ENCODE results near the gene HNMT. TPM values are rescaled to one million over a fixed set of nuclear protein-coding genes. Genes with fewer than 3 reads are reported as not detected.

Gene HNMT
- total RNA-seq, 2 donors from 2014 or later = 19.0 to 32.6 TPM

DNA sequence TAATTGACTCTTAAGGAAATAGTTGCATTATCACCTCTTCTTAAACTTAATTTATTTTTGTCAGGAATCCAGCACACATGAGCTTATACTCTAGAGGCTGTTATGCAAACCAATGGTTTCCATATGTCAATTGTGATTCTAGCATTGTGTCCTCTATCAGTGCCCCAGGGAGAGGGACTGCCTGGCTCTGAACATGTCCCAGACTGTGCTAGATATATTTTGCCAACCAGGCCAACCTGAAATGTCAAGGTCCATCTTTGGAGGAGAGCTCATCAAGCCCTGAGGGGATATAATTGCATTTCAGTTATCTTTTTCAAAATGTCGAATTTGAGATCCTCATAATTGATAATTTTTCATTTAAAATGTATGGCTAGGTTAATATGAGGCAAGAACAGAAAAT, 34.2 kb downstream of the HNMT start:
- ATAC-seq (no peak), DNase-seq (no peak)
- intact Hi-C loops (cut with DNase I) = no loop called here

DNA sequence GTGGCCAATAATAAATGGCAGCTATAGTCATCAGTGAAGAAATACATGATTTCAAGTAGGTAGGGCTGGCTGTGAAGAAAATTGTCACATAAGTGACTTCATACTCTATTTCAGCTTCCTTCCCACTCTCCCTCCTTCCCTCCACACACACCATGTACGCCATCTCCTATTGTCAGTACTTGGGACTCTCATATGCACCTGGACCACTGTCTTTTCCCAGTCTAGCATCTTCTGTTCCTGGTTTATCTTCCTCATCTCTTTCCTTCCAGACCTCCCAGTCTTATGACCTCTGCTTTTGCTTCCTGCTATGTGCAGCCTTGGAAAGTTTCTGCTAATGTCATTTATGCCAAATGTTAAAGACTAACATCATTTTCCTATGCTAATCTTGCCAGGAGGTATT, 35.0 kb downstream of the HNMT start:
- DNase-seq (no peak), ATAC-seq (no peak)
- intact Hi-C loops (cut with DNase I) = no loop called here

DNA sequence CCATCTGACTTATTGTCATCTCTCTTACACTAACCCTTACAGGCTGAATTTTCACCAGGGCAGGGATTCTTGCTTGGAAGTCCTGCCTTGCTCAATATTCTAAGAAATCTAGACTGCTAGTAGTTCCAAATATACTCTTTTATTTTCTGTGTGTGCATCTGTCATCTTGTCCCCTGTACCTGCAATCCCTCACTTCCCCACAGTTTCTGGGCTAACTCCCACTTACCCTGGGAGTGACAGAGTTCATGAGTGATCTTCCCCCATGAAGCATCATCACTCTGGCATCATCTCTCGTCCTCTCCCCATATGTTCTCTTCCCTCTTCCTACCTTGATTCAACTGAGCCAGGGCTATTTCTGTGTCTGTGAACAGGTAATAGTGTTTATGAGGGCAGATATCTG, 35.7 kb downstream of the HNMT start:
- intact Hi-C loops (cut with DNase I) = no loop called here
- no peak for DNase-seq

DNA sequence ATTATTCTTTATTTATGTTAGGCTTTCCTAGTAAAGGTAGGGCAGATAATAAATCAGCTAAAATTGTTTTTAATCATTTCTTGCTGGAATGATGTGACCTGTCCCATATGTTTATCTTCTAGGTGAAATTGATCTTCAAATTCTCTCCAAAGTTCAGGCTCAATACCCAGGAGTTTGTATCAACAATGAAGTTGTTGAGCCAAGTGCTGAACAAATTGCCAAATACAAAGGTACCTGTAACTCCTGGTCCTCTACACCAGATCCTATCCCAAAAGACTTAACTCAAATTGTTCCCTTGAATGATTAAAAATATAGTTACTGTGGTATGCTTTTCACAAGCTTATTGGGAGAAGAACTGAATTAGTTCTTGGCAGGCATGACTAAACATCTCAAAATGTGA, 36.5 kb downstream of the HNMT start:
- intact Hi-C loops (cut with DNase I) = no loop called here
- ATAC-seq = no peak

More for the DNA sequence above, 35.7 kb downstream of the HNMT start:
- no peak for ATAC-seq

DNA sequence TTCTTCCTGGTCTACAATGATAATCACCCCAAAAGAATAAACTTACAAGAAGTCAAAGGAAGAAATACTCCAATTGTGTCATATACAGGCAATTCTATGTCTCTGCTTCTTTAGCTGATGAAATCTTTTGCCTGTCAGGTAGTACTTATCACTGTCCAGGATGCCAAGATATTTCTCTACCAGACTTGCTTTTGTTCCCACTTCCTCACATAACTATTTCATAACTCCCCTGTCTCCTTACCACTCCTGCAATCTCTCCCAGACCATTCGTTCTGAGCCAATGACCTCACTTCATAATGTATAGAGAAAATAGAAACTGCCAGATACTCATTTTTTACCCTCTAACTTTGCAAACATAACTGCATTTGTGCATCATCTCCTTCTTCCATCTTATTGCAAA, 39.1 kb downstream of the HNMT start:
- DNase-seq (no peak), ATAC-seq (no peak)
- intact Hi-C loops (cut with DNase I) = no loop called here

More for the DNA sequence above, 36.5 kb downstream of the HNMT start:
- DNase-seq = no peak

DNA sequence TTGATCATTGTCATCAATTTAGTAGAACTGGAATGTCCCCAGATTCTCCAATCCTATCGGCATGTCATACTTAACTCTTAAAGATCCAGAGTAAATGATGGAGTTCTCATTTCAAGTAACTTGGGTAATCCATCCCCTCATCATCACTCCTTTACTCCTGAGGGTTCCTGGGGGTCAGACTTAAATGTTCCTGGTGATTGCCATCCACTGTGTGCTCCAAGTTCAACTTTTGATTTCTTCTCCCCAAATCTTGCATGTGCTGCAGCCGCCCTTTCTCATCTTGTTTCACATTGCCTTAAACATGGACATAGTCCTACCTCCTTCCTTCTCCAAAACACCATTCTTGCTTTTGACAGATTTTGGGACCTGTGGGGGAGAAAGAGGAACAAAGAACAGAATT, 43.2 kb downstream of the HNMT start:
- DNase-seq = no peak
- ATAC-seq = no peak
- intact Hi-C loops (cut with DNase I) = no loop called here

DNA sequence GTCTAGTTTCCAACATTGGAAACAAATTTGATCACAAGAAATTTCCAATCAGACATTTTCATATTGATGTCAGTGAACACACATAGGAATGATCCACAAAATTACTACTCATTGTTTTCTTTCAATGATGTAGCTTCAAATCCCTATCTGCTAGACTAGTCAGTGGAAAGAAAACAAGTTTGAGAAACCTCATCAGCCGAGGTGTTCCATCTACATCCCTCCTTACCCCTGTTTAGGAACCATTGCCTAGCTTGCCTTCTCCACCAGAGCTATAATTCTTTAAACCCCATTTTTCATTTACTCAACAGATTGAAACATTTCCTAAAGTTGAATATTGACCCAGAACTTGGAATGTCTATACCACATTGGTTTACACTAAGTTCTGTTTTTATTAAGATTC, 45.3 kb downstream of the HNMT start:
- ATAC-seq (no peak), DNase-seq (no peak)
- intact Hi-C loops (cut with DNase I) = no loop called here

DNA sequence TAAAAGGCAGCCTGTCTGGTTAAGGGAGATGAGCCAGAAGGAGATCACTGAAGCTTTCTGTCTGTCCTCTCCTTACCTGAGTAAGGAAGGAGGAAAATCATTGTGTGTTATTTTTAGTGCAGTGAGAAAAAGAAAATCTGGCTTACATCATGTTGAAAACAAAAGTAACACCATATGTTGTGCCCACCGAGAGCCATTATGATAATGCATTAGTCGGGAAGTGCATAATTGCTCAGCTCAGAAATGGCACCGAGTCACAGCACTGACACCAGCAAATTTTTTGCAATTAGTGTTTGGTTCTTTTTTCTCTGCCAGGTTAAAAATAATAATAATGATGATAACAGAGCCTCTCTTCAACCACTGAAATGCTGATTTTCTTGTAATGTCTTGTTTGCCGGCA, 46.6 kb downstream of the HNMT start:
- DNase-seq = no peak
- ATAC-seq = no peak
- intact Hi-C loops (cut with DNase I) = no loop called here

DNA sequence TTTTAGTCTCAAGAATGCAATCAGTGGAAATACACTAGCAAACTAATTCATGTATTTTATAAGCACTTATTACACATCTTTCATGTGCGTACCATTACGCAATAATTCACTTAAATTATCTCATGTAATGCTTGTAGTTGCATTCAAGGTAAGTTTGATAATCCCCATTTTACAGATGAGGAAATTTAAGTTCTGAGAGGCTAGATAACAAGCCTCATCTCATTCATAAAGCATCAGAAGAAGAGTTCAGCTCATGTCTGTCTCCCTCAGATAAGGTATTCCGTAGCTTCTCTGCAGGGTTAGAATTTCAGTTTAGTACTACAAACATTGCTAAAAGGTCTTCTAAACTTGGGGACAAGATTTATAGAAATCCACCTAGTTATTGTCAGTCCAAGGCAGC, 47.8 kb downstream of the HNMT start:
- intact Hi-C loops (cut with DNase I) = no loop called here
- DNase-seq = no peak
- ATAC-seq = no peak

DNA sequence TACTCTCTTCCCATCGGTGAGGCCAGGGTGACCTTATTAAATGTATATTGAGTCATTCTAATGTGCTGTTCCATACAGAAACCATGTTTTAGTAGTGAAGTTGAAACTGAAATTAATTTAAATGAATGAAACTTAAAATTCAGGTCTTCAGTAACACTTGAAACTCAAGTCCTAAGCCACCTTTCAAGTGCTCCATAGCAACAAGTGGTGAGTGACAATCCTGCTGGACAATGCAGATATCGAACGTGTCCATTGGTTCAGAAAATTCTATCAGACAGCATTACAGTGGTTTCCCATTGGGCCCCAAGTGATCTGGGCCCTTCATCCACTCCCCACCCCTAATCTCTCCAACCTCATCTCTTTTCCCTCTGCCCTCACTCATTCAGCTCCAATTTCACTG, 48.7 kb downstream of the HNMT start:
- ATAC-seq (no peak), DNase-seq (no peak)
- intact Hi-C loops (cut with DNase I) = no loop called here

DNA sequence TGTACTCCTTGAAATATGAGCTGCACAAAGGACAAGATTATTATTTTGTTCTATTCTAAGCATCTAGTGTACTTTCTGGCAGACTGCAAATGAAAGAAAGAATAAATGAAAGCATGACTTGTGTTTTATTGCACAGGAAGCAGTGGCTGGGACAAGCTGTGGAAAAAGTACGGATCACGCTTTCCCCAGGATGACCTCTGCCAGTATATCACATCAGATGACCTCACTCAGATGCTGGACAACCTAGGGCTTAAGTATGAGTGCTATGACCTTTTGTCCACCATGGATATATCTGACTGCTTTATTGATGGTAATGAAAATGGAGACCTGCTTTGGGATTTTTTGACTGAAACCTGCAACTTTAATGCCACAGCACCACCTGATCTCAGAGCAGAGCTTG, 49.4 kb downstream of the HNMT start:
- no peak for ATAC-seq
- intact Hi-C loops (cut with DNase I) = no loop called here
- no peak for DNase-seq

DNA sequence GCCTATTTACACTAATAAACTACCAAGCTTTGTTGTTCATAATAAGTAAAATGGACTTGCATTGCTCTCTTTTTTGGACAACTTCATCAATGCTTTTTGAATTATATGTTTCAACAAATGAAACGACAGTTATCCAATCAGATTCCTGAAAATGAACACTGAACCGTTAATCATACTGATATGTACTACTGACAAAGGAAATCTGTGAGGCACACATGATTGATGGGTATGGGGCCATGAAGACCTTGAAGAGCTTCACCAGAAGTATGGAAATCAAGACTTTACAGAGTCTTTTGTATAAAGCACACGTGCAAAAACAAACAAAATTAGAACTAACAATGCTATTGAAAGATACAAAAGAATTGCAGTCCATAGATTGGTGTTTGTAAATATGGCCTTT, 51.2 kb downstream of the HNMT start:
- no peak for DNase-seq
- intact Hi-C loops (cut with DNase I) = no loop called here
- ATAC-seq = no peak

DNA sequence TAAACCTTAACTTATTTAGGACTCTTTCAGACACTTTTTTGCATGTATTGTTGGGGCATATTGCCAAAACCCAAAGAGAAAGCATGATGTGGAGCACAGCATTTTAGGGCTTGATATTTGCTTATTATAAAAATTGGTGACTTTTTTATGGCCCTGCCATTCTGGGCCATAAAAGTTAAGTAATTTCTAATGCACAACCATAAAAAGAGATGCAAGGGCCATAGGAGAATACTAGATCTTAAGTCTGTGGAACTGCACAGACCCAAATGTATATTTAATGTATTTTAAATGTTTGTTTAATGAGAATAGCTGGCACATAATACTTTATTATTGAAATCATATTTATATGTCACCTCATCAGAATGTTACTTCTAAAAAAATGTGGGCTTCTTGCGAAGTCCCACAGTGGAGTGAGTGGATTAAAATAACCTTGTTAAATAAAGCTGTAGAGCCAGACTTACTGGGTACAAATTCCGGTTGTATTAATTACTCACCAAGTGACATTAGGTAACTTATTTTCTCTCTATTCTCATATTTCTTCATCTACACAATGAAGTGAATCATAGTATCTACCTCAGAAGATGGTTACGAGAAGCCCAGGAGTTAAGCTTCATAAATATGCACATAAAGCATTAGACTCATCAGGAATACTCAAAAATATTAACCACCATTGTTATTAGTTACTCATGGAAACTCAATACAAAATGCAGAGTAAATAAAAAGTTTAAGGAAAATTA, 52.2 kb downstream of the HNMT start:
- ATAC-seq (no peak), DNase-seq (no peak)
- intact Hi-C loops (cut with DNase I) = no loop called here

DNA sequence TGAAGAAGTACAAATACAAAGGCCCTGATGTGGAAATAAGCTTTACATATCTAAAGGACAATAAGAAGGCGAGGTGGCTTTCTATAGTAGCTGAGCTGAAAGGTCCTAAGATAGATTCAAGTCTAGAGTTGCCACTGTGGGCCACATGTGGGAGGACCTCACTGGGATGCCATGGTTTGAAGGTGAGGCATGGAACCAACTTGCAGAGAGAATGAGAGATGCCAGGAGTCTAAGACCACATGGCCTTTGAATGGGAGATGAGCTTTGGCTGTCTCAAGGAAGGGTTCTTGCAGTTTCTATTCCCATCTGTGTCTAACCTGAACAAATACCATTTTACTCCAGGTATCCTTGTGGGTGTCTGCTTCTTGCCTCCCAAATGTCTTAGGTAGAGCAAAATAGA, 53.6 kb downstream of the HNMT start:
- DNase-seq = no peak
- ATAC-seq = no peak
- intact Hi-C loops (cut with DNase I) = no loop called here

DNA sequence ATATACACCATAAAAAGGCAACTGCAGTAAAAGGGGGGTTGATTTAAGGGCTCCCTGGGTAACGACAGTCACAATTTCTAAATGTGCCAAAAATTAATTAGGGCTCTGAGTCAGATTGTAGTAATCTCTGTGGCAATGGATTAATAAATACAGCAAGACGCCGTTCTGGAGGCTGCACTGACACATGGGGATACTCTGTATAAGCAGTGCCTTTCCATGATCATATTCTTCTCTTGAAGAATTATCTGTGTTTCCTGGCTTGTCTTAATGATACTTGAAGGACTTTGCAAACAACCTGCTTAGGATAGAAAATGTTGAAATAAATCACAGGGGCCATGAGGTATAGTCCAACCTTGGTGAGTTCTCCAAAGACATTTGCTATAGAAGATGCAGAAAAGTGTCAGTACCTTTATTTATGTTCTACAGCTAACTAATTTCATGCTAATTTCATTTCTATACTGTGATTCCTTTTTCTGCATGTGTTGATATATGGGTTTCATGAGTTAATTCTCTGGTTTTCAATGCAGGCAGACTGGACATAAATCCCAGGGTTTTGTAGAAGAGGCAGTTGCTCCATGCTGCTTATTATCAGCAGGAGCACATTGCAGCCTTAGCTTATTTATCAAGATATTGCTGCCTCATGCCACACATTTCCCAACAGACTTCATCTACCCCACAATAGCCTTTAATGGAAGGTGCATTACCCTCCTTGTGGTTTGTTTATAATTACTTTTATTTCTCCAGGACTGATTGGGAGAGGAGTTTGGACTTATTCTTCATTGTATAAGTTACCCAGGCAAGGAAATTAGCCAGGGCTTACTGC, 54.8 kb downstream of the HNMT start:
- DNase-seq (no peak), ATAC-seq (no peak)
- intact Hi-C loops (cut with DNase I) = no loop called here

DNA sequence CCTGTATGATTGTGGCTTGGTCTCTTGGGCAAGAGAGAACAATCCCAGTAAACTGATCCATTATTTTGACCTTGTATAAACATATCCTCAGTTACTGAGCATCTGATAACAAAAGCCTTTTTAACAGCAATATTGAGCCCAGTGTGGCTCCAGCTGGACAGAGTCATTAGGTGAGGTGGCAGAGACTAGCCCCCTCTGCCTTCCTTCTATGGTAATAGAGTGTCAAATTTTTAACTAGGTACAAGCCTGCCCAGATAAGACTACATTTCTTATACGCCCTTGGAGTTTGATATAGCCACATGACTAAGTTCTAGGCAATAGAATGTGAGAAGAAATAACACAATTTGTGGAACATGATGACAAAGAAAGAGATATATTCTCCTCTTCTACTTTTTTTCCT, 56.2 kb downstream of the HNMT start:
- intact Hi-C loops (cut with DNase I) = no loop called here
- ATAC-seq (no peak), DNase-seq (no peak)

DNA sequence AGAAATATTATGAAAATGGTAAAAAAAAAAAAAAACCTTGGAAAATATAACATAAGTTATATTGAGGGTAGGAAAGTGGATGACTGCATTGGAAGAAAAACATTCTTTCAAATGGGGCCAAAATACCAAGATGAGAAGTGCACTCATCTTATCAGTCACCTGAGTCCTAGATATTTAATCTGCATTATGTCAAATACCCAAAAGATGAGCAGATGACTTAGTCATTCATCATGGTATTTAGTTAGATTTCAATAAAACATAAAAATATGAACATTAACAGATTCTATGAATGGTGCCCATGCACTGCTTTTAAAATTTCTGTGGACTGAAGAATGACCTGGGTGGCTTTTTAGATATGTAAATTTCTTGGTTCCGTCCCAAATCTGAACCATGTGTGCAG, 56.9 kb downstream of the HNMT start:
- ATAC-seq = no peak
- intact Hi-C loops (cut with DNase I) = no loop called here
- no peak for DNase-seq

DNA sequence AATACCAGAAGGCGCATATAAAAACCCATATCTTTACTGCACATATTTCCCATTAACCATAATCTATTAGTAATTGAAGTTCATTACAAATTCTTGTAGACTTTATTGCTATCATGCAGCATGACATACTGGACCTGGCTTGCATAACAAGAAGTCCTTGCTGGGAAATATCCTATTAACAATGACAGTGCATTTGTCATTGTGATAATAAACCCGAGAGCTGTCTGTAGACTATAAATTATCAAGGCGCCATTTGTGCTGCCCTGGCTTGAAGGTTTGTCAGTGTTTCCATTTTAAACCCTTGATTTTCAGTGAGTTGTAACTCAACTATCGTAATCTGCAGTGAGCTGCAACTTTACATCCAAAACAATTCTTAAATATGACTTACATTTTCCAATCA, 59.0 kb downstream of the HNMT start:
- no peak for DNase-seq
- intact Hi-C loops (cut with DNase I) = no loop called here
- no peak for ATAC-seq

DNA sequence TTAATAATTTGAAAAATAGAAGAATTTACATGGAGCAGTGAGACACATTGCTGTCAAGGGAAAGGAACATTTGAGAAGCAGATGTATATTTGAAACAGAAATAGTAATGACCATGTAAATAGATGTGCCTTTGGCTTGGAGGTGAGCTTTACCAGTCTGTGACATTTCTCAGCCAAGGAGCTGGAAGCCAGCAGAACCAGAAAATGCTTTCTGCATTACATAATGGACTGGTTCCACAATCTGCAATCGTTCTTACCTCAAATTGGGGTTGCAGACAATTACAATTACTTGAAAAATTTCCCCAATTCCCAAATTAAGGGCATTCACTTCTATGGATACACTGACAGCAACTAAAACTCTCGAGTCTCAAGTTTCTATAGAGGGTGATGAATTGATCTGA, 59.7 kb downstream of the HNMT start:
- ATAC-seq = no peak

DNA sequence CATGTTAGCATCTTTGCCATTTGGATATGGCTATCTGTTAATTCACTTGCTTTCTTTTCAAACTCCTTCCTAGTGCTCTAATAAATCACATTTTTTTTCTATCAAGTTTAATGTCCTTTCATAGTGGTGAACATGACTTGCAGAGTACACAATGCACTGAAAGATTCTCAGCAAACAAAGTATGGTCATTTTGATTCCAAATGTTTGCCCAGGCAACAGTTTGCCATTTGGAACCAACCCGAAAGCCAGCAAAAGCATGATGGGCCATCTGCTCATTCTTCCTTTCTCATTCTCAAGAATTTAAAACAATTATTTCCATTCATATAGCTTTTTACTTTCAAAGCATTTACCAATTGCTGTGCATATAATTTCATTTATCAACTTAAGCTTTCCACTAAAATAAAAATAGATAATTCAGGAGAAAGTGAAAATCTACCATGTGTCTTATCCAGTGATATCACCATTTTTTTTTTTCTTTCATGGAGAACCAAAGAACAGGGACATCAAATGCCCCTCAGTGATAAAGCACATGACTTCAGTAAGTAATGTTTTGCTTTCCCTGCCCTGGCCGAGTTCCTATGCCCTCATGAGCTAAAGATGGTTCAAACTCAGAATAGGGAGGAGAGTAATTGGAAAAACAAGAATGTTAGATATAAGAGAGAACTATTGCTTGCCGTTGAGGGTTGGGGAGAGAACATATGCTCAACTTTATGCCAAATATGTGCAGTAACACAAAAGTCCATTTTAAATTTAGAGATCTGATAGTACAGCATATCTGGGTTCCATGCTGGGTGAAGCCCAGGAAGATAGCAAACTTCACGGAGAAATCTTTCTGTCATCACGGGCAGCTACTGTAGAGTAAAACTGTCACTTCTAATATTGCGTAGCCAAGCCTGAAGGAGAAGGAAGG, 62.1 kb downstream of the HNMT start:
- intact Hi-C loops (cut with DNase I) = no loop called here
- DNase-seq (no peak), ATAC-seq (no peak)

More for the DNA sequence above, 59.7 kb downstream of the HNMT start:
- no peak for DNase-seq
- intact Hi-C loops (cut with DNase I) = no loop called here

All from left cardiac atrium (tissue), 4 donors.